Gastroesophageal sphincter (tissue), 3 donors: ENCODE results near the gene GRK5.

Experiments used
- CTCF ChIP-seq, 4 experiments: fragments of 200-600 bp in 2 of 4; fragments of 450-650 bp in 2 of 4; sonication (generic) in 1 of 4; IDR thresholded peaks; one replicate each; pipeline ENCODE4 v1.5.1; 2017 to 2019; ENCODE audit warnings: antibody characterized with exemption in 4 of 4, mild to moderate bottlenecking in 2 of 4, moderate library complexity in 2 of 4
- EP300 ChIP-seq: sonication (generic); formaldehyde crosslinking; IDR thresholded peaks from one replicate; pipeline ENCODE4 v1.6.1; 2017; ENCODE audit warnings: antibody characterized with exemption, mild to moderate bottlenecking
- POLR2A ChIP-seq, 2 donors: fragments of 450-650 bp; IDR thresholded peaks; one replicate each; pipeline ENCODE4 v1.6.1; 2017; ENCODE audit warnings: antibody characterized with exemption in 2 of 2, mild to moderate bottlenecking in 2 of 2, moderate library complexity in 1 of 2
- POLR2AphosphoS5 ChIP-seq: sonication (generic); formaldehyde crosslinking; IDR thresholded peaks from one replicate; pipeline ENCODE4 v1.6.1; 2017; ENCODE audit warnings: antibody characterized with exemption

GRCh38 chr10:119454316-119454715 is 246.9 kb downstream of the GRK5 start:
- TF ChIP-seq CTCF (IDR thresholded peaks at IDR 0.05), result no peak
- TF ChIP-seq EP300, result no peak
- TF ChIP-seq POLR2A (IDR thresholded peaks at IDR 0.05), result no peak
- no peak for TF ChIP-seq POLR2AphosphoS5
